NCI-H2029 treated with DMSO at 0.1 percent for 48 hours (cell line): ENCODE measurements around the gene KIAA1586.
"Not testable (repeated sequence)": the region's sequence is repeated elsewhere in the genome, so short reads cannot be mapped to it uniquely, and the experiment has no call there.

Source experiments
- DNase-seq: peaks from one replicate; lab custom pipeline; 2025; lab: John Stamatoyannopoulos, UW

KIAA1586 gene

DNA sequence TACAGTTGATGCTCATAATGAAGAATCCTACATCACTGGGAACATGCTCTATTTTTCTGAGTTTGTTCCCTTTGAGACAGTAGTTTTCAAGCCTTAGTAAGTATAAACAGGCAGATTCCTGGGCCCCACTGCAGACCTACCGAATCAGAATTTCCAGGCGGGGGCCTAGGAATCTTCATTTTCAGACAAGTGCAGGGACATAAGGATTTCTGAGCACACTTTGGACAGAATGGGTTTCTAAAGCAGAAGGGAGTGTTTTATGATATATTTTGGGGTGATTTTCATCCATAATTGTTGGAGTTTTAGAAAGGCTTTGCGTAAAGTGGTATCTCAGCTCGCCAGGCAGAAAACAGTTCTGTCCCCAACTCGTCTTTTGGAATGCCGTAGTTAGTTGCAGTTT, 1.4 kb downstream of the KIAA1586 start:
- DNase-seq = not testable (repeated sequence)

DNA sequence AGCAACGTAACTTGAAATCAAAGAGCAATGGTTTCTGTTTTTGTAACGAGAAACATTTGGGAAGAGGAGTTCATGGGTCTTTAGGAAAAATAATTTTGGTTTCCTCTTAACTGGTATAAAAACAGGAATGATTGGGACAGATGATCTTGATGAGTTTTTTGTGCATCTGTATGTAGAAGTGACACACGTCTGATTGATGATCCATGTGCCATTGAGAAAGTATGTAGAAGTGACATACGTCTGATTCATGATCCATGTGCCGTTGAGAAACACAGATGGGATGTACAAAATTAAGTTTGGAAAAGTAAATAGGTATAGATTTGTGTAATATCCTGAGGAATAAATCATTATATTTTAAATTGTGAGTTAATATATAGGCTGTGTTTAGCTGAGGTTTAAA, 2.1 kb downstream of the KIAA1586 start:
- DNase-seq = no peak

DNA sequence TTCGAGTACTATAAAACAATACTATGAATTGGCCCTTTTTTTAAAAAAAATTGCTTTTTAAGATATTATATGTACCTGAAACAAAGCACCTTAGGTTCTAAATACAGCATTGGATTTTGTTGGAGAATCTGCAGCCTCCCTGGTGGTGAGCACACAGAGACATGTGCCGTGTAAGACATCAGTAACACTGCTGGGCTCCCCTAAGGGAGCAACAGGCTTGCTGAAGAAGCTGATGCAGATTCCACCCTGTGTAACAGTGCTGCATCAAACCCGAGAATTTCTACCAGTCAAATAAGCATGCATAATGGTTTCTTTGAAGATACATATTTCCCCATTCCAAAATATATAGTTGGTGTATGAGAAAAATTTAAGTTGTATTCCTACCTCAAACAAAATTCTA, 17.4 kb downstream of the KIAA1586 start:
- DNase-seq = no peak

- DNase-seq = no peak
Measured at GRCh38 chr6:57064809-57065208, 18.3 kb downstream of the KIAA1586 start.

DNA sequence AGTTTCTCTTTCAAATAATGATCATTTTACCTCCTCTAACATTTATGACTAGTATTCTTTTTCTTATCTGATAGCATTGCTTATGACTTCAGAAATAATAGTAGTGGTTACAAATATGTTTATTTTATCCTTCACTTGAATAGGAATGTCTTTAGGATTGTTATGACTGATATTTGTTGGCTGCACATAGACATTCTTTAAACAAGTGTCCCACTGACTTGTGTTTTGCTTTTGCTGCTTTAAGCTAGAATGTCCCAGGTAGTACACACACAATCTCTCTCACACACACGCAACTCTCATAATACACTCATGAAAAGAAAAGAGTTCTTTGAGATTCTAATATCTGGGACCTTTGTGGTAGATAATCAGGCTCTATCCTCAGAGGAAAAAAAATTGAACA, 21.6 kb downstream of the KIAA1586 start:
- DNase-seq = no peak

GRCh38 chr6:57069228-57069627, 22.7 kb downstream of the KIAA1586 start:
- DNase-seq = no peak

DNA sequence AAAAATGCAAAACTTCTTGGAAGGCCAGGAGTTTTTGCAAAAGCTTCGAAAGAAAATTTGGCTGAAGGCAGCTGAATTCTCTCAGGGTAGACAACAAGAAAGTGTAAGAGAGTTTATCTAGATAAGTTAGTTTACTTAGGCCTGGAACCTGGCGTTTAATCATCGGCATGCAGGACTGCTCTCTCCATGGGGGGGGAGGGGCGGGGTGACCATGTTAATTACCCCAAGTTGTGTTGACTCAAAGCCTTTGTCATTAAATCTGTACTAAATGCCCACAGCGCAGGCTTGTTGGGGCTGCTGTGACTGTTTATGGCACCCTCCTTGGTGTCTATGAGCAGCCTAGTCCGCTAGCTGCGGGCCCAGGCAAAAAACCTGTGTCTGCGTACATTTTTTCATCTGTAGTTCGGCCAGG, 23.4 kb downstream of the KIAA1586 start:
- DNase-seq = no peak

DNA sequence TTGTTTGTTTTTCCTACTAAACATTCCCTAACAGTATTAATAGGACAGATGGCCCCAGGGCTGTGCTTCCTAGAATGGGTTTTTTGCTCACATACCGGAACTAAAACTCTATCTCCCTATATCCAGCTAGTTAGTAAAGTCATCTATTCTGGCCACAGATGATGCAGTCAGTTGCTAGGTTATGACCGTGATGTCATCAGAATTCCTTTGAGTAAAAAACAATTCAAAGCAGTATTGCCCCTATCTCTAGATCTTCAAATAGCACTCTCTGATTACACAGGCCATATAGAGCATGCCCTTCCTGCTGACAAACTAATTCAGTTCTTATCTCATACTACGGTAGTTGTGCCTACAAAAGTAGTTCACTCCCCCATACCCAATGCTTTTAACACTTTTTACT, 25.6 kb downstream of the KIAA1586 start:
- no peak for DNase-seq

DNA sequence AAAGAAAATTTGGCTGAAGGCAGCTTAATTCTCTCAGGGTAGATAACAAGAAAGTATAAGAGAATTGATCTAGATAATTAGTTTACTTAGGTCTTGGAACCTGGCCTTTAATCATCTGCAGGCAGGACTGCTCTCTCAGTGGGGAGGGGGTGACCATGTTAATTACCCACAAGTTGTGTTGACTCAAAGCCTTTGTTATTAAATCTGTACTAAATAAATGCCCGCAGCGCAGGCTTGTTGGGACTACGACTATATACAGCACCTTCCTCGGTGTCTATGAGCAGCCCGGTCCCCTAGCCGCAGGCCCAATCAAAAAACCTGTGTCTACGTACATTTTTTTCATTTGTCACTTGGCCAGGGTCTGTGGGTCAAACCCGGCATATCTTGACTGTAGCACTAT, 27.9 kb downstream of the KIAA1586 start:
- DNase-seq = no peak

GRCh38 chr6:57075092-57075491, 28.6 kb downstream of the KIAA1586 start:
- DNase-seq = peak; percentile 0

DNA sequence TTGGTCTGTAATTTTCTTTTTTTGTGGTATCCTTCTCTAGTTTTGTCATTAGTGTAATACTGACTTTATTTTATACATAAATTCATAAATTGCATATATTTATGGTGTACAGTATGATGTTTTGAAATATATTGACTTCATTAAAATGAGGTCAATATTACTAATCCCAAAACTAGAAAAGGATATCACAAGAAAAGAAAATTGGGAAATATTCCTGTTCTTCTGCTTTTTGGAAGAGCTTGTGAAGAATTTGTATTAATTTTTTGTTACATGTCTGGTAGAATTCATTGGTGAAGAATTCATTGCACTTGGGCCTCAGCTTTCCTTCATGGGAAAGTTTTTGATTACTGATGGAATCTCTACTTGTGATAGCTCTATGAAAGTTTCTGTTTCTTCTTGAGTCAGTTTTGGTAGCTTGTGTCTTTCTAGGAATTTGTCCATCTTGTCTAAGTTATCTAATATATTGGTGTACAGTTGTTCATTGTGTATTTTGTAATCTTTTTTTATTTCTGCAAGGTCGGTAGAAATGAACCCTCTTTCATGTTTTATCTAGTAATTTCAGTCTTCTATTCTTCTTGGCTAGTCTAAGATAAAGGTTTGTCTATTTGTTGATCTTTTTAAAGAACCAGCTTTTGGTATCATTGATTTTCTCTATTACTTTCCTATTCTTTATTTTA, 32.2 kb downstream of the KIAA1586 start:
- no peak for DNase-seq

DNA sequence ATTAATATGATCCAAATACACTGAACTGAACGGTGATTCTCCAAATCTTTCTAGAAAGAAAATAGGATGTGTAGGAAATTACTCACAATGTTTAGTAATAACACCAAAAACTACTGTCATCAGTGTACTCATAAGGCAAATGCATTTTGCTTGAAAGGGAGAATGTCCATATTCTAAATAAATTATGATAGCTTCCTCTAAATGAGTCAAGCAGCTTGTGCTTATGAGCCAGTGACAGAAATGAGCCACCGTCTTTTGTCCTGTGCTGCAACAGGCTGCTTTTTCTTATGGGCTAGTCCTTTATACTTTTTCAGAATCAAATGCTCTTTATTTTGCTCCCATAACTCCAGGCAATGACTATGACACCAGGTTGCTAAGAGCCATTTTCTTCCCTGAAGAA, 39.0 kb downstream of the KIAA1586 start:
- DNase-seq = no peak

GRCh38 chr6:57086843-57087242, 40.4 kb downstream of the KIAA1586 start:
- DNase-seq = no peak

GRCh38 chr6:57087916-57088315, 41.4 kb downstream of the KIAA1586 start:
- DNase-seq = no peak

DNA sequence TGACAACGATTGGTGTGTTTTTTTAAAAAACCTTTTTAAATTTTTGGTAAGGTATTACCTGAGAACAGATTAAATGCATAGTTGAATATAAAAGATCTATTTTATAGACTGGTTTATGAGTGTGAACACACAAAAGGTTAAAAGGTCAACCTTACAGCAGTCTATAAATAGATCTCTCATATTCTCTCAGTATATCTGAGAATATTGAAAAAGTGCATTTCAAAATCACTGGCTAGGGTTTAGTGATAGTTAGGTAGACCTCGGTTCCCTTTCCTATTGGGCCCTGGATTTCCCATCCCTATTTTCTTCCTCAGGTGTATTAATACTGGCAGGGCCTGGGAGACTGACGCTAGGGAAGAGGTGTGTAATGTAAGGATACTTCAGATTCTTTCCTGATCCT, 42.8 kb downstream of the KIAA1586 start:
- DNase-seq = no peak

DNA sequence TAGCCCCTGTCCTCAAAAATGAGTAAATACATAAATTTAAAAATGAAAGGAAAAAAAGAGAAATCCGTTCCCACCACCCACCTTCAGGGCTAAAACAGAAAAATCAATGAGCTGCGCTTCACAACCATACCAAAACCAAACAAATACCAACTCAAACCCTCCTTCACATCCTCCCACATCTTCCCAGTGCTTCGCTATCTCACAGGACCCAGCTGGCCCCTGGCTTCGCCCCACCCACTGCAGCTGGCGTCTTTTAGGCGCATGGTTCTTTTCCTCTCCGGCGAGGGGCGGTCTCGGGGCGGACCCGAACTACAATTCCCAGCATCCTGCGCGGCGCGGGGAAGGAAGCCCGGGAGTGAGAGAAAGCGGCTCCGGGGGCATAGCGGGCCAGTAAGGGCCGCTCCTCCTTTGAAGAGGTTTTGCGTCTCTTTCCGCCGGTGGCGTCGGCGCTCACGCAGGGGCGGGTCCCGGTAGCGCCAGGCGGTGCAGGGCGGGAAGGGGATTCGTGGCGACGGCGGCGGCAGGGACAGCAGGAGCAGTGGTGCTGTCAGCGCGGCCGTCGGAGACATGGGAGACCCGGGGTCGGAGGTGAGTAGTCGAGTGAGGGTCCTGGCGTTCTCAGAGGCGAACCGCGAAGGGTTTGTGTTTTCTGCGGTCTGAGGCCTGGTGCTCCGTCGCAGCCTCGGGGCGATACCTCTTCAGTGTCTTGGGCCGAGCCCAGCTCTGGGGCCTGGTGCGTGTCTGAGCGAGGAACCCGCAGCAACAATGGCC, 43.4 kb downstream of the KIAA1586 start, which contains the start of gene ZNF451:
TSS of gene ZNF451 (plus strand) at position 502 of the 771 bp plus-strand sequence. CDS start at position 568, 66 bp downstream.
- peak; percentile 88 for DNase-seq

DNA sequence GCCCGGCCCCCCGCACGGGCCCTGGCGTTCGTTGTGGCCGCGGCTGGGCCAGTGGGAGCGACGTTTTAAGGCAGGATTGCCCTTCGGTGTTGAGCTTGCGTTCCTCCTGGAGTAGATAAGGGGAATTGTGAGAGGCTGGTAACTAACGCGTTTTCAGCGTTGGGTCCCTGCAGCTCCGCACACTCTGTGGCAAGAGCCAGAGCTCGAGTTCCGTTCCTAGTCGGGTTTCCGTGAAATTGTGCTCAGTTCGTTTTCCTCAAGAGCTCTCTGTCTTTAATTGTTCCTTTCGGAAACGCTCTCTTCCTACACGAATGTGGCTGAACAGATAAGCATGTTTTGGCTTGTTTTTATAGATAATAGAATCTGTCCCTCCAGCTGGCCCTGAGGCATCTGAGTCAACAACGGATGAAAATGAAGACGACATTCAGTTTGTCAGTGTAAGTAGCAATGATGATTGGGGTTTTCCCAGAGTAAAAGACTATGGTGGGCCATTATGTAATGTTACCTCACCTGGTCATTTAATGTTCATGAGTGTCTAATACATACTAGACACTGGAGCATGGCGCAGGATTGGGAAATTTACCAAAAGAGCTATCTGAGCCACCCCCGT, 44.1 kb downstream of the KIAA1586 start:
- not testable (repeated sequence) for DNase-seq

- not testable (repeated sequence) for DNase-seq
Measured at GRCh38 chr6:57091375-57091774, 44.9 kb downstream of the KIAA1586 start.

GRCh38 chr6:57094689-57095088, 48.2 kb downstream of the KIAA1586 start:
- DNase-seq = no peak

DNA sequence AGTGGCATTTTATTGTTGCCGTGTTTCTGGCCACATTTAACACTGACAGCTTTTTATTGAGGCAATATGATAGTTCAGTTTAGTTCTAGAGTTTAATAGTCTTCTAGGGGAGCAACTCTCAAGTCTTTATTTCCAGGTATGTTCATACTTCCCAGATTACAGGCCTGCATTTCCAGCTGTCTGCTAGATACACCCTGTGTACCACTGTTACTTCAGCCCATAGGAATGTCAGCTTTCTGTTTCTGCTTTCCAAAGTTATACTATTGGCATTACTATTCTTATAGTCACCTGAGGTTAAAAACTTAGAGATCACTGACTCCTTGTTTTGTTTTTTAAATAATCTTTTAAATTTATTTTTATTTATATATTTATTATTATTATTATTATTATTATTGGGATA, 51.1 kb downstream of the KIAA1586 start:
- DNase-seq = no peak

GRCh38 chr6:57102976-57103375, 56.5 kb downstream of the KIAA1586 start:
- DNase-seq = no peak

DNA sequence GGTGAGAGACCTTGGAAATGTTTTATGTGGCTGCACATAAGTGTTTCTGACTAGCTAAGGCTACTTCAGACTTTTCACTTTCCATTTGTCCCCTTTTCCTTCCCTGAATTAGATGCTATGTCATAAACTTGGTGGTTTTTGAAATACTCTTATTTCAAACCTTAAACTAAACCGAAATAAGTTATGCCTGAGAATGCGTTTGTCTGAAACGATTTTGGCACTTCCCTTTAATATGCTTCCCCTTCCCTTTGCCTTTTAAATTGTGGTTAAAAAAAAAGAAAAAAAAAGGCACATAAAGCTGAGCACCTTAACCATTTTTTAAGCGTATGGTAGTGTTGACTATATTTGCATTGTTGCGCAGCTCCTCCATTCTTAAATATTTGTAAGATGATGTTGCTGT, 57.8 kb downstream of the KIAA1586 start:
- no peak for DNase-seq
